GM23248 (cell line): Measurements from ENCODE around the gene YTHDF2.

Experiments
- EZH2 ChIP-seq: fragments of 200-600 bp; sonication (generic); IDR thresholded peaks from 2 replicates; pipeline ENCODE4 v1.6.1; 2018; ENCODE audit warnings: antibody characterized with exemption, mild to moderate bottlenecking; ENCODE audit not compliant: insufficient read depth, poor library complexity, severe bottlenecking
- EZH2phosphoT487 ChIP-seq: fragments of 200-600 bp; sonication (generic); IDR thresholded peaks from 2 replicates; pipeline ENCODE4 v1.6.1; 2018; ENCODE audit warnings: antibody characterized with exemption, moderate library complexity, mild to moderate bottlenecking, low read depth; ENCODE audit not compliant: insufficient read depth

GRCh38 chr1:28759257-28759656 is 22.5 kb downstream of the YTHDF2 start:
- TF ChIP-seq EZH2, result no peak
- no peak for TF ChIP-seq EZH2phosphoT487
